ENCODE measurements around the gene BTLA.

Gene BTLA

GRCh38 chr3:112503304-112503972 lies 4.2 kb upstream of the BTLA start:
- H3K9me2 ChIP-seq (replicated peaks; ENCODE audit: low read depth, low read length), result no peaks in the 10 kb centered on the region
- peaks cover 2% of the 10 kb centered on the region for H3K4me1 ChIP-seq (ENCODE audit: insufficient read depth, low read length, poor library complexity, severe bottlenecking)
- TF ChIP-seq EZH2phosphoT487 (IDR thresholded peaks at IDR 0.05; ENCODE audit: borderline replicate concordance) (no peak), CTCF (conservative IDR thresholded peaks at IDR 0.05; ENCODE audit: low read length) (no peak)
- H4K20me1 ChIP-seq (ENCODE audit: insufficient read depth, low read length, poor library complexity, severe bottlenecking), result no peaks in the 10 kb centered on the region
- H3K36me3 ChIP-seq (ENCODE audit: insufficient read depth, low read length), result no peaks in the 10 kb centered on the region
- H3K27me3 ChIP-seq (ENCODE audit: insufficient read depth, low read length, poor library complexity, severe bottlenecking), result no peaks in the 10 kb centered on the region
- H2AFZ ChIP-seq (ENCODE audit: low read length), result no peak overlapping the region
- H3F3A ChIP-seq (ENCODE audit: low read depth), result no peaks in the 10 kb centered on the region
- no peaks in the 10 kb centered on the region for H3K79me2 ChIP-seq (ENCODE audit: insufficient read depth, low read length)
- H3K9ac ChIP-seq (ENCODE audit: low read depth, low read length, poor library complexity, severe bottlenecking), result no peak overlapping the region
- H3K4me3 ChIP-seq (ENCODE audit: low read length, poor library complexity, severe bottlenecking), result no peak overlapping the region
- no peaks in the 10 kb centered on the region for H3K9me3 ChIP-seq (ENCODE audit: insufficient read depth, low read depth, low read length)
- no peak overlapping the region for H3K4me2 ChIP-seq (ENCODE audit: low read depth, low read length, poor library complexity, severe bottlenecking)

DNA sequence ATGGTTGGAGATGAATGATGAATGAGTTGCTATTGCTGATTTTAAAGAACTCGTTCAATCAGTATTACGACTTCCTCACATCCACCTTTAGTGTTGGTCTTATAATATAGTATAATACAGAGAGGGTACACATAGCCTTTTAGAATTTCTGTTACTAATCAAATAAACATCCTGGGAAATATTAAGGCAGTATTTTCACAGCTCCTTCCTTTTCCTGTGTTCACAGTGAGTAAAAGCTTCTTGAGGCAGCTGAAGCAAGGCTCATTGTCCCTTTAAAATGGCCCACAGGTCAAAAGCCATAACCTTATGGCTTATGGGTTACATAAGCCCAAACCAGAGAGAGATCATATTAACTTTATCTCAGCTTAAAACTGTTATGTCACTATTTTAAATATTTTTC lies 1.3 kb upstream of the BTLA start:
- Histone ChIP-seq H3K79me2 (ENCODE audit: insufficient read depth, low read length) (no peaks in the 10 kb centered on the region), H3K27me3 (ENCODE audit: insufficient read depth, low read length, poor library complexity, severe bottlenecking) (no peaks in the 10 kb centered on the region), H3K36me3 (ENCODE audit: insufficient read depth, low read length) (no peaks in the 10 kb centered on the region), H3K4me1 (ENCODE audit: insufficient read depth, low read length, poor library complexity, severe bottlenecking) (peaks cover 12% of the 10 kb centered on the region), H3F3A (ENCODE audit: low read depth) (no peaks in the 10 kb centered on the region), H3K9ac (ENCODE audit: low read depth, low read length, poor library complexity, severe bottlenecking) (no peak overlapping the region), H3K4me3 (ENCODE audit: low read length, poor library complexity, severe bottlenecking) (no peak overlapping the region), H3K4me2 (ENCODE audit: low read depth, low read length, poor library complexity, severe bottlenecking) (no peak overlapping the region), H2AFZ (ENCODE audit: low read length) (no peak overlapping the region), H4K20me1 (ENCODE audit: insufficient read depth, low read length, poor library complexity, severe bottlenecking) (no peaks in the 10 kb centered on the region), H3K9me2 (replicated peaks; ENCODE audit: low read depth, low read length) (no peaks in the 10 kb centered on the region), H3K9me3 (ENCODE audit: insufficient read depth, low read depth, low read length) (no peaks in the 10 kb centered on the region)
- TF ChIP-seq EZH2phosphoT487 (IDR thresholded peaks at IDR 0.05; ENCODE audit: borderline replicate concordance) (no peak), CTCF (conservative IDR thresholded peaks at IDR 0.05; ENCODE audit: low read length) (no peak)

DNA sequence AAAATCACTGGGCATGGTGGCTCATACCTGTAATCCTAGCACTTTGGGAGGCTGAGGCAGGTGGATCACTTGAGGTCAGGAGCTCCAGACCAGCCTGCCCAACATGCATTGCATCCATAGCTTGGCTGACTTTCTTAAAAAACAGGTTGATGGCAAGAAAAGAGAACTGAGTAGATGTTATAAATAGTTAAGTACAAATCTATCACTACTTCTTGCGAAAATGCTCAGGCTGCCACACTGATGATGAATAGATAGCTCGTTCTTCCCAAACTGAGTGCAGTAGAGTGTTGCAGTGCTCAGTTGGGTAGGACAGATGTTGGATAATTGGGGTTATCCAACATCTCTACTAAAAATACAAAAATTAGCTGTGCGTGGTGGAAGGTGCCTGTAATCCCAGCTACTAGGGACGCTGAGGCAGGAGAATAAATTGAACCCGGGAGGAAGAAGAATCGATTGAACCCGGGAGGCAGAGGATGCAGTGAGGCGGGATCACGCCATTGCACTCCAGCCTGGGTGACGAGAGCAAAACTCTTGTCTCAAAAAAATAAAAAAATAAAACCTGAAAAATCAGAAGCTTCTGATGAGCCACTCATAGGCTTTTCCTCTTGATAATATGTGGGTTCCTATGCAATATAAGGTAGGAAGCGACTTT lies 1.2 kb downstream of the BTLA start:
- H2AFZ ChIP-seq (ENCODE audit: low read length), result no peak overlapping the region
- no peaks in the 10 kb centered on the region for H3F3A ChIP-seq (ENCODE audit: low read depth)
- H3K79me2 ChIP-seq (ENCODE audit: insufficient read depth, low read length), result no peaks in the 10 kb centered on the region
- no peaks in the 10 kb centered on the region for H3K9me2 ChIP-seq (replicated peaks; ENCODE audit: low read depth, low read length)
- TF ChIP-seq CTCF (conservative IDR thresholded peaks at IDR 0.05; ENCODE audit: low read length) (no peak), EZH2phosphoT487 (IDR thresholded peaks at IDR 0.05; ENCODE audit: borderline replicate concordance) (no peak)
- no peak overlapping the region for H3K9ac ChIP-seq (ENCODE audit: low read depth, low read length, poor library complexity, severe bottlenecking)
- no peak overlapping the region for H3K4me3 ChIP-seq (ENCODE audit: low read length, poor library complexity, severe bottlenecking)
- no peaks in the 10 kb centered on the region for H3K9me3 ChIP-seq (ENCODE audit: insufficient read depth, low read depth, low read length)
- H4K20me1 ChIP-seq (ENCODE audit: insufficient read depth, low read length, poor library complexity, severe bottlenecking), result no peaks in the 10 kb centered on the region
- no peaks in the 10 kb centered on the region for H3K36me3 ChIP-seq (ENCODE audit: insufficient read depth, low read length)
- no peak overlapping the region for H3K4me2 ChIP-seq (ENCODE audit: low read depth, low read length, poor library complexity, severe bottlenecking)
- H3K27me3 ChIP-seq (ENCODE audit: insufficient read depth, low read length, poor library complexity, severe bottlenecking), result no peaks in the 10 kb centered on the region
- peaks cover 12% of the 10 kb centered on the region for H3K4me1 ChIP-seq (ENCODE audit: insufficient read depth, low read length, poor library complexity, severe bottlenecking)

Data from Loucy (cell line).